Right ventricle myocardium superior (tissue), 1 donor: ENCODE measurements around the gene PYCR2. TPM values are rescaled to one million over a fixed set of nuclear protein-coding genes. Genes with fewer than 3 reads are reported as not detected.

Experiments used
- ATAC-seq: fragments of 200-7000 bp; cut with Tn5 transposase; one replicate; pipeline ENCODE4 v1.9.1; 2020; ENCODE audit warnings: mild to moderate bottlenecking; ENCODE audit not compliant: poor library complexity
- DNase-seq: peaks from one replicate; pipeline ENCODE4 v3.0.0-alpha.2; 2020
- intact Hi-C: fragments of 100-400 bp; cut with DNase I; formaldehyde crosslinking; loops from one replicate; pipeline ENCODE4 v1.11.2; 2022
- total RNA-seq: library from RNA; stranded (reverse); fragmentation: NEBNext Ultra II Directional; extraction: Animal tissue kit (Norgen Biotek cat#: 25700); gene quantifications from one replicate; pipeline ENCODE4 v1.2.1, GENCODE V29; 2021
- donor health status: DM: no; HTN: yes; CAD: no; lungs with severe emphysema.

Gene PYCR2
- total RNA-seq, 1 donor from 2014 or later: 60.3 TPM

DNA sequence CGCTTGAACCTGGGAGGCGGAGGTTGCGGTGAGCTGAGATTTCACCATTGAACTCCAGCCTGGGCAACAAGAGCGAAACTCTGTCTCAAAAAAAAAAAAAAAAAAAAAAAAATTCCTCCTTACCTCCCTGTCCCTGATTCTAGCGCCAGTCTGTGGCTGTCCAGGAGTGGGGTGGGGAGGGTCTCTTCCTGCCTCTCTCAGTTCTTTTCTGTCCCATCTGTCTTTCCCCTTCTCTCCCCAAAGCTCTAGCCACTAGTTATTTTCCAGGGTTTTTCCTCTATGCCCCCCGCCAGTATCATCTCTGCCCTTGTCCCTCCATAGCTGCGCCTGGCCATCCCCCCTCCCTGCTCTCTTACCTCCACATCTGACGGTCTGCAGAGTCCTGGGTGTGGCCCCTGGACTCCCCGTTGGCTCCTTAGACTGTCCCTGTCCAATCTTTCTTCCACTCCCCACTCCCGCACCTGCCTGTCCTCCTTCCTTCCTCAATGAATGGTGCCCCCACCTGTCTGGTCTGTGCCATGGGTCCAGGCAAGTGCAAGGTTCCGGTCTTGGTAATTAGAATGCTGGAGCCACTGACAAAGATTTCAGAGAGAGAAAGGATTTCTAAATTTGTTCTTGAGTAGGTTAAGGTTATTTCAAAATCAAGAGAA, 40.3 kb downstream of the PYCR2 start:
- ATAC-seq (no peak), DNase-seq (peak; percentile 27)
- intact Hi-C loops: no loop called here

DNA sequence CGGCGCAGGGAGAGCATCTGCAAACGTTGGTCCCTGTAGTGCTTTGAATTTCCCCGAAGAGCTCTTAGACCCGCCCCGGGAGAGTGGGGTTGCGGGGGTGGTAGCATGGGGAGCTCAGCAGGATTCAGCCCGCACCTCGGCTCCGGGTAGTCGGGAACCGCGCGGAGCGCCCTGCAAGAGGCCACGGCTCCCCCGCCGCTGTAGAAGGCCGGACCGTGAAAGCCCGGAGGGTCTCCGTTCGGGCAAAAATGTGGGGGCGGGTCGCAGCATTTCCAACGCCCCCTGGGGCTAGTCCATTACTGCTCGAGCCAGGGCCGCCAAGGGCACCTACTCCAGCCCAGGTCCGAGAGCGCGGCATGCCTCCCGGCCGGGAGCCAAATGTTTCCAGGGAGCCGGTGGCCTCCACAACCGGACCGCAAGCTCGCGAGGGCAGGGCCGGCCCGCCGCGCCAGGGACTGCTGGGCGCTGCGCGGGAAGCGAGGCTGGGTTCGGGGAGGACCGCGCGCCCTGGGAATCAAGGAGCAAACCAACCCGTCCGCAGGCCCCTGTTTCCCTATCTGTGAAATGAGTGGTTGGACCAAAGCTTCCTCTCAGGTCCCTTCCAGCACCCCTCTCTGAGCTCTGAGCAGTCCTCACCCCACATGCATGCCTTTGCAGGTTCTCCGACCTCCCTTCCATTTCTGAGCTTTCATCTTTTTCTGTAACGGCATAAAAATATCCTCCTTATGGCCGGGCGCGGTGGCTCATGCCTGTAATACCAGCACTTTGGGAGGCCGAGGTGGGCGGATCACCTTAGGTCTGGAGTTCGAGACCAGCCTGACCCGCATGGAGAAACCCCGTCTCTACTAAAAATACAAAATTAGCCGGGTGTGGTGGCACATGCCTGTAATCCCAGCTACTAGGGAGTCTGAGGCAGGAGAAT, 41.1 kb downstream of the PYCR2 start:
- DNase-seq (peak; percentile 79), ATAC-seq (peak; percentile 63)
- intact Hi-C loops: no loop called here

DNA sequence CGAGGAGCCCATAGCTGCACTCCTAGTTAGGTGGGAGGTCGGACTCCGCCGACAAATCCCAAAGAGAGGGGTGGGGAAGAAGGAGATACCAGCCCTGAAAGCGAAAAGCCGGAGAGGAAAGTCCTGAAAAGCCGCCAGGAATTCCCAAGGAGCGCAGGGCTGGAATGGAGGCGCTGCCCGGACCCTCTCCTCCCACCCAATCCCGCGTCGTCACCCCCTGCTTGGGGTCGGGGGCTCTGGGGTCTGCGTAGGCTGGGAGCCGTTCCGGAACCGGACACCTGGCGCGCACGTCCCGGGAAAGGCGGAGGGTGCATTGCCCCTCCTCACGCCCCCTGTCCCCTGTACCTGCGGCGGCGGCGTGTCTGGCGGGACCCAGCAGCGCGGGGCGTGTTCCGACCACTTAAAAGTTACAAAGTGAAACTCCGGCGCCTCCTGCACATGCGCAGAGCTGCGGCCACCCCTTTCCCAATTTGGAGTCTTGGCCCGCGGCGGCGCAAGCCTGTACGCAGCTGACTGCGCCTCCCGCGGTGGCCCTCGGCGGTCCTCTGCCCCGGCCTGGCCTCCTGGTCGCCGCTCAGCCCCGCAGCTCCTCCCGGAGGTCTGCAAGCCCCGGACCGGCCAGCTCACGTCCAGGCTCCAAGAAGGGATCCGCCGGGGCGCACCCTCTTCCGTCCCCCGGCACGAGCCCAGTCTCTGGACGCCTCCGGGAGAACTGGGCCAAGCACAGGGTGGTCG, 41.9 kb downstream of the PYCR2 start, which contains the start of gene TMEM63A:
TSS of gene TMEM63A (minus strand) at position 422 of the 735 bp plus-strand sequence. CDS start 4,800 bp downstream, outside the sequence.
- intact Hi-C loops: loop anchor here (2.0 kb wide), 1 partner anchor 71 kb away; the partner anchor contains the start of gene EPHX1
- ATAC-seq (peak; percentile 93), DNase-seq (peak; percentile 98)

DNA sequence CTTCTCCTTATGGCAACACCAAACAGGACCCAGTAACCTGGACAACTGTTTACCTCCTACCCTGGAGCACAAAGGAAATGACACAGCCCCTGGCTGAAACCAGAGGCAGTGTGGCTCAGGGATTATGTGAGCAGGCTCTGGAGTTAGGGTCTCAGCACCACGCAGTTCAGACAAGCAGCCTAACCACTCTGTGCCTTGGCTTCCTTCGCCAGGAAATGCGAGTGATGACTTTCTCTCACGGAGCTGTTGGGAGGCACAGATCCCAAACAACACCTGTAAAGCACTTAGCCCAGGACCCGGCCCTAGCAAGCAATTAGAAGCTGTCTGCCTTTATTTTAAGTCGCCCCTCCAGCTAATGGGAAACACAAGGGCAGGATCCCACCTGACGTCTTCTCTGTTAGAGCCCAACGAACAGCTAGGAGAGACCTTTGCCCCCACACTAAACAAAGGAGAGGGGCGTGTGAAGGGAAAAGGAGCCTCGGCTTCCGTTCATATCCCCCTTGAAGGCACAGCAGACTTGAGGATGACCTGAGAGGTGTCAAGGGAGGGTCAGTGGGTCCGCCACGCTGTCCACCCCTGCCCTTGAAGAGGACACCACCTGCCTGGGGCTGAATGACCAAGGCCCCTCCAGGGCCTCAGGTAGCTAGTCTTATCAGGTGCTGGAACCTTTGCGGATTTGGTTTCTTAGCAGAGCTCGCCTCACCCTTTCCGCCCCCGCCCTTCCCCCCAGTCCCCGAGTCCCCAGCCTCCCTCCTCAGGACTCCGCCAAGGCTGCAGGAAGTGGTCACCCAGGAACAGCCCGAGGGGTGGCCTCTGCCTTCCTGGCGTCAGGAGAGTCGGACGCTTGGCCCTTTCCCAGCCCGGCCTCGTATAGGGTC, 42.7 kb downstream of the PYCR2 start:
- intact Hi-C loops: loop anchor here (2.0 kb wide), 1 partner anchor 71 kb away; the partner anchor contains the start of gene EPHX1
- peak; percentile 78 for DNase-seq
- peak; percentile 41 for ATAC-seq

DNA sequence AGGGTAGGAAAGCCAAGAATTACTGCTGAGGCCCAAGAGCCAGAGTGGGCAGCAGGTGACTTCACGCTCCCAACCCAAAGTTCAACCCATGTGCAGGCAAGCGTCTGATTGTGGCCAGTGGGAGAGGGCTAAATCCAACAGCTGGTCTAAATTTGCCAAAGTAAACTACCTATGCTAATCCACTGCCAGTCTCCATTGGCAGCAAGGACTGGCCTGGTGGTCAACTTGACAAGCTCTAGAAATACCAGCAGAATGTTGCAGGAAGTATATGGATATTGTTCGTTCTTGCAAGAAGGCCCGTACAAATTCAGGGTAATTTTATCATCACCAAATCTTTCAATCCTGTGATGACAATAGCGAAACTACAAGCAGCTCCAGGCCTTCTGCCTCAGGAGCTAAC, 43.4 kb downstream of the PYCR2 start:
- intact Hi-C loops: loop anchor here (2.0 kb wide), 1 partner anchor 70 kb away; the partner anchor contains the start of gene EPHX1
- no peak for DNase-seq
- no peak for ATAC-seq

DNA sequence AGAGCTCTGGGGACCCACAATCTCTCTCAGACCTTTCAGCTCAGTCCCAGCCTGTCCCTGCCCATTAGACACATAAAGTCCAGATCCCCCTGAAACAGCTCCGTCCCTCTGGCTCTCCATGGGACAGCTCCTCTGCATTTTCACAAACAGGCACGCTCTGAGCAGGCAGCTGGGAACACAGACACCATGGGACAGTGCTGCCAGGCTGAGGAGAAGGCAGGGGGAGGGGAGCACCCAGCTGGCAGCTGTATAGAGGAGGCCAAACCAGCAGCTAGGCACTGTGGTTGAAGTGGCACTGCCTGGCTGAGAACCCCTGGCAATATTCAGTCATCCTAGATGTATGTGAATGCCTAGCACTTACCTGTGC, 43.8 kb downstream of the PYCR2 start:
- peak; percentile 10 for ATAC-seq
- DNase-seq: peak; percentile 62
- intact Hi-C loops: loop anchor here (2.0 kb wide), 1 partner anchor 69 kb away; the partner anchor contains the start of gene EPHX1

DNA sequence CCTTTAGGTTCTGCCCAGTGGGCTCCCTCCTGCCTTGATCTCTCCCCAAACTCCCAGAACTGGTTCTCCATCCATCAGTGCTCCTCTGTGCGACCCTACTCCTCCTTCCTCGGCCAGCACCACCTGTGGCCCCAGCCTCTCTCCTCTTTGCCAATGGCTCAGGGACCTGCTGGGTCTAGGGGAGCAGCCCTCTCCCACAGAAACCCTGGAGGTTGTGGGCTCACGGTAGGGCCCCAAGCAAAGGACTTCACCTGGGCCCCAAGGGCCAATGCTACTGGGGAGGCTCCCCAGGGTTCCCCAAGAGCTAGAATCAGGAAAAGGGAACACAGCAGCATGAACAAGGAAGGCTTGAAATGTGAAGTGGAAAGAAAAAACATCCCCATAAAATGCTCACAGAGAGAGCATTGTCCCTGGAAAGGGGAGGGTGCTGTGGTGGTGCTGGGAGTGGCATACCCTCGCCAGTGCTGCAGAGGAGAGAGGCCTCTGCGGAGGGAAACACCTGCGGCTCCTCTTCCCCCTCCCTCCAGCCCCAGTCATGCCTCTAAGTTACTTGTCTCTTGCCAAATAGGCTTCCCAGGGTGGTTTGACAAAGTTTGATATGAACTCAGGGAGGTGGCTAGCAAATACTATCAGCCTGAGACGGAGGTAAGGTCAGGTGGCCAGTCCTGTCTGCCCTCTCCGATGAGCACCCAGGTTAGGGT, 44.4 kb downstream of the PYCR2 start:
- intact Hi-C loops: loop anchor here (2.0 kb wide), 1 partner anchor 69 kb away; the partner anchor contains the start of gene EPHX1
- ATAC-seq: no peak
- peak; percentile 20 for DNase-seq

DNA sequence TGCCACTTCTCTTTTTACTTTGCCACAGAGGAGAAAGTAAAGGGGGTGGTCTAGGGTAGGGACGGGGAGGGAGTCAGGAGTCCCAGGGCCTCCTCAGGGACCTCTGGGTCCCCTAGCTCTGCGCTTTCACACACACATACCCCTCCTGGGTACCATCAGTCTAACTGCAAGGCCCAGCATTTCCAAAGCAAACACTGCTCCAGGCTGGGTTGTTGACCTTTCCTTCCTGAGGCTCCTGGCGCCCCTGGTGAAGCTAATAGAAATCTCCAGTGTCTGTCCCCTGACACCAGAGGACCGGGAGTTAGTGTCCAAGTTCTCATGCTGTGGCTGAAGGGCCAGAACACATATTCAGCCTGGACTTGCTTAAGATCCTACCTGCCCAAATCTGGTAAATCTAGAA, 45.8 kb downstream of the PYCR2 start:
- intact Hi-C loops: no loop called here
- ATAC-seq (no peak), DNase-seq (peak; percentile 23)

DNA sequence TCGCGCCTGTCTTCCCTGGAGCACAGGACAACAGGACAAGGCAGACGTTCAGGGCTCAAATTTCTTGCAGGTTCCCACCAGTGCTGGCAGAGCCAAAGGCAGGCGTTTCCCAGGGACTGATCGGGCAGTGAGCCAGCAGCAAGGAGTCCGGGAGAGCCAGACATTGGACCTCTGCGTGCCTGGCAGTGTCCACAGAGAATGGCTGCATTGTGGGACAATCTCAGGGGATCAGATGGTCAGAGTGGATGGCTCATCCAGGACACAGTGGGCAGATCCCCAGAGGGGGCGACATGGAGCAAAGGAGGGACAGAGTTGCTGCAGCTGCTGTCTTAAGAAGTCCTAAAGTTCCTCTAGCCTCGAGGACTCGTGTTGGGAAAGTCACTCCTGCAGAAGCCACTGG, 46.5 kb downstream of the PYCR2 start:
- peak; percentile 77 for DNase-seq
- ATAC-seq: peak; percentile 5
- intact Hi-C loops: no loop called here

DNA sequence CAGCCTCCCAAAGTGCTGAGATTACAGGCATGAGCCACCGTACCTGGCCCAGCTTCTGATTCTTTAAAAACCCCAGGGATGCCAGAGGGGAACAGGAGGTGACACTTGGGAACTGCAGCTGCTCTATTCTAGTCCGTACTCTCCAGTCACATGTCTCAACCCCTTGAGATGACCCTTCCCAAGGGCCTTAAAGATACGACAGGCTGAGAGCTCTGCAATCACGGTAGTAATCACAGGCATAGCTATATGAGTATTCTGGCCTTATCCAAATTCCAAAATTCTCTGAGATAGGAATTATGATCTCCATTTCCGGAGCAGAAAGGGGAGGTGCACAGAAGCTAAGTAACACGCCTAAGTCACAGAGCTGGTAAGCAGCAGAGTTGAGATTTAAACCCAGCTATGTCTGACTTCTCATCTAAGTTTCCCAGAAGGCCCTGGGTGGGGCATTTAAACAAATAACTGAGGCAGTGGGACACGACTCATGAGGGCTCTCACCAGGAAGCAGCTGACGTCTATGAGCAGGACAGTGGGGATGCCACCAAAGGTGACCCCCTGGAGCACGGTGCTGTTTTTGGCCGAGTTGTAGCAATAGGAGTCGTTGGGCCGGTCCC, 47.0 kb downstream of the PYCR2 start:
- DNase-seq (no peak), ATAC-seq (no peak)
- intact Hi-C loops: no loop called here

DNA sequence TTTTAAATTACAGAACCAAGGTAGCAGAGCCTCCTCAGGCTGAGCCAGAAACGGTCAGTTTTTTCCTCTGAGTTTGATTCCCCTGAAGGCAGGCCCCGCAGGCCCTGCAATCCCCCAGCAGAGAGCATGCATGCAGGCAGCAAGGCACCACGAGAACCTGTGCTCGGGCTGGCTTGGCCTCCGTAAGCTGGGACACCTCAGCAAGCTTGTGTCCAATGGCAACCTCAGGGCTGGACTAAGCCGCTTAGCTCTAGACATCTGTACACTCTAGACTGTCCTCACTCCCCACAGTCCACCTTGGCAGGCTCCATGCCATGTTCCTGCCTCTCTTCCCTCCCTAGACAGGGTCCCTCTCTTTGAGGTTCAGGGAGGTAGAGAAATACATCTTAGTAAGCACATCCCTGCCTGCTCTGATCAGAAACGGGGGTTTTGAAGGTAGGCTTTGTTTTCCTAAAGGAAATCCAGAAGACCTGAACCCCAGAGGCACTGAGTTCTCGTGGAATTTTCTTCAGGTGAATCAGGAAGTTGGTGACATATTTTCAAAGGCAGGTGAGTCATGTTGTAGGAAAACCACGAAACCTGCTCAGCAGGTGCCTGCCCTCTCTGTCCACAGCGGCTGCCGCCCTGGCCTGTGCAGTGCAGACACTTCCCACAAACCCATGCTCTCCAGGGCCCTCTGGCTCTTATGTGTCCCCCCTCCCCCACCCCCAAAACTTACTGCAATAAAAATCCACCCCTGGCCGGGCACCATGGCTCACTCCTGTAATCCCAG, 48.8 kb downstream of the PYCR2 start:
- DNase-seq (no peak), ATAC-seq (no peak)
- intact Hi-C loops: no loop called here

DNA sequence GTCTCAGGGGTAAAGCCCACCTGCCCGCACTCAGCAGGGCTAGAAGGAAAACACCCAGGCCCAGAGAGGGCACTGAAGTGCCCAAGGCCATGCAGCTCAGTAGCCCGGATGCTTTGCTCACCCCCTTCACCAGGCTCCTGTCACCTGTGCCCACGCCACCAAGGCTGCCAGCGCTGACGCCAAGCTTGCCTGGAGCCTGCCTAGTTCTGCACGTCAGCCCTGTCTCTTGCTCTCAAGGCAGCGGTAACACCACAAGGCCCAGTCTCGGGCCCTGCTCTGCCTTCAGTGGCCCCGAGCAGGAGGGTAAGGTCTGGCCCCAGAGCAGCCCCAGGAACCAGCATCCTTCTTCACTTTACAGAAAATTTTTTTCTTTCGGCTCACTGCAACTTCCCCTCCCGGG, 49.6 kb downstream of the PYCR2 start:
- DNase-seq (peak; percentile 39), ATAC-seq (no peak)
- intact Hi-C loops: no loop called here

DNA sequence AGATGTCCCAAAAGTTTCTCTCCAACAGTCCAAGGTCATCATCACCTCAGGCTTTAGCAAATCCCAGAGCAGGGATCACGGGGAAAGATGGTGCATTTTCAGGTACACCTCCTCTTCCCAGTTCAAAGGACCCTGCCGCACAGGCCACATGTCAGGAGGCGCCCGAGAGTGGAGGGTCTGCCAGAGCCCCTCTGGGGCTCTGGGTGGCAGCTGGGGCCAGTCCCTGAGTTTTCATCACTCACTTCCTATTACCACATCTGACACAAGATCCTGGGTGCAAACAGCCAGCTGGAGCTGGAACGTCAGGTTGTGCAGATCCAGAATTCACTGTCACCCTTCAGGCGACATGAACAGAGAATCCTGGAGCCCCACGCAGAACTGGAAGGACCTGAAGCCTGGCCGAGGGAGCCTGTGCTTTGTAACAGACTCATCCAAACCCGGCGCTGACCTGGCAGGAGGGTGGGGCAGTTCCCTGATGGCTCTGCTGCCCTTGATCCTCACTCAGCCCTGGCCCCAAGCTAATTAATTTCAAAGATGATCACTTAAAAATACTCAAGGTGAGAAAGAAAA, 50.7 kb downstream of the PYCR2 start:
- no peak for DNase-seq
- ATAC-seq: no peak
- intact Hi-C loops: no loop called here

DNA sequence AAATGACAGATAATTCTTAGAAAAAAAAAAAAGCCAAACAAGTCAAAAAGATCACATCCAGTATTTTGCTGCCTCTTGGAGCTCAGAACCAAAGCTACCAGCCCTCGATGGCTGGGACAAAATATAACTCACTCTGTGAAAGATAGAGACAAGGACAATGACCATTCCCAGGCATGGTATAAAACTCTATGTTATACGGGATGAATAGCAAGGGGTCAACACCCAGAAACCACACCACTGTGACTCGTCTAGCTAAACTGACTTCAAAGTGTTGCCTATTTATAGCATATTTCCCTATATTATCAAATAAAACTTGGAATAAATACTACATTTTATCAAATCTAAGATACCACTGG, 52.0 kb downstream of the PYCR2 start:
- ATAC-seq: no peak
- DNase-seq: no peak
- intact Hi-C loops: no loop called here

DNA sequence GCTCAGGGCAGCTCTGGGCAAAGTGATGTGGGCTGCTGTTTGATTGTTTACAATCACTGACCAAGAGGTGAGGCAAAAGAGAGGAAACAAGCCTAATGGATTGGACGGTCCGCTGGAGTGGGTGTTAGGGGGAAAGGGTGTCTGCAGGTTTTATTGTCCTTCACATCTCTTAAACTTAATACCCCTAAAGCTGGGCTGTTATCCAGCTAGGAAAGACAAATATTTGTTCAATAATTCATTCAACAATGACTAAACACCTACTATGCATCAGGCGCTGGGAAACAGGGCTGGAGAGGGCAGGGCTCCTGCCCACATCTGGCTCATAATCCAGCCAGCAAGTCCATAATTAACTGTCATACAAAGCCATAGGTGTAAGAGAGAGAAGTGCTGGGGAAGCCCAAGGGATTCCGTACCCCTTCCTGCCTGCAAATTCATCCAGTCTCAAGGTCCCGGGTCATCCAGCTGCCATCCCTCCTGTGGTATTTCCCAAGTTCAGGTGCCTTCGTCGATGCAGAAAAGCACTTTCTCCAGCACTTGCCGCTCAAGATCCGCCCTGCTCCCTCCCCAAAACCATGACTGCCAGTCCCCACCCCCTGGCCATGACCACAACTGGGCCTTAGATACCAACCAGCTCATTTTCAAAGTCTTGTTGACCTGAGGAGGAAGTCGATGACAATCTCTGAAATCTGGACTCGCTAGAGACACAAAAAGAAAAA, 52.5 kb downstream of the PYCR2 start:
- ATAC-seq (no peak), DNase-seq (no peak)
- intact Hi-C loops: no loop called here

DNA sequence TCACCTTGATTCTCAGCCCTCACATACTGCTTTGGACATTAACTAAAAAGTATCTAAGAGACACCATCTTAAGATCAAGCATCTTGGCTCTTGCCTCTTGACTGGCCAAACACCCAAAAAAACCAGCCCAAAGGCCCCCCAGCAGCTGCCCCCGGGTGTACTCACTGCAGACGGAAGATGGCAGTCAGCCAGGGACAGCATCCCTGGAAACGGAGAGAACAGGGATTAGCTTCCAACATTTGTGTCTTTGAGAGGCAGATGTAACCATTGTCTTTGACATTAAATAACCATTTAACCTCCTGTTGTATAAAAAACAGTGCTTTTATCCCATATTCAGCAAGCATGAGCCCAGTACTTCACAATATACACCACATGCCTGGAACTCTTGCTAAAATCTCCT, 53.1 kb downstream of the PYCR2 start:
- intact Hi-C loops: no loop called here
- peak; percentile 16 for DNase-seq
- no peak for ATAC-seq
